IPS DF 4.7 (cell line): Measurements from ENCODE around the gene DAAM2.

Source experiments
- DNase-seq: peaks from one replicate; pipeline ENCODE4 v3.0.0-alpha.2; 2013; ENCODE audit warnings: low spot score; ENCODE audit errors: extremely low read depth

DAAM2 gene

GRCh38 chr6:39951716-39952115, 159.5 kb downstream of the DAAM2 start:
- no peak for DNase-seq

- no peak for DNase-seq
Observed at GRCh38 chr6:39952167-39952566, 160.0 kb downstream of the DAAM2 start.

- DNase-seq, result no peak
Observed at GRCh38 chr6:39953076-39953618, 161.0 kb downstream of the DAAM2 start.
